Nephron progenitor cell (in vitro differentiated cells): ENCODE data around the gene KIF5C.

Source experiments
- DNase-seq: peaks from one replicate; pipeline ENCODE4 v3.0.0; 2021
- H3K27ac Mint-ChIP-seq: 2 replicates; pipeline ENCODE4 v1.8.0; 2021; ENCODE audit warnings: mild to moderate bottlenecking, moderate library complexity, mixed read lengths
- H3K27me3 Mint-ChIP-seq: 2 replicates; pipeline ENCODE4 v1.8.0; 2021; ENCODE audit warnings: mild to moderate bottlenecking, low read depth, mixed read lengths; ENCODE audit not compliant: poor library complexity
- H3K36me3 Mint-ChIP-seq: 2 replicates; pipeline ENCODE4 v1.8.0; 2021; ENCODE audit warnings: low read depth, mixed read lengths
- H3K4me1 Mint-ChIP-seq: 2 replicates; pipeline ENCODE4 v1.8.0; 2021; ENCODE audit warnings: mixed read lengths
- H3K4me3 Mint-ChIP-seq: 2 replicates; pipeline ENCODE4 v1.8.0; 2021; ENCODE audit warnings: mild to moderate bottlenecking, moderate library complexity, mixed read lengths
- H3K9me3 Mint-ChIP-seq: 2 replicates; pipeline ENCODE4 v1.8.0; 2021; ENCODE audit warnings: mild to moderate bottlenecking, moderate library complexity, mixed read lengths
- TF ChIP-seq, protein P1 (sequence below): fragments of 200-600 bp; sonication (generic); IDR thresholded peaks from 2 replicates; pipeline ENCODE4 v1.5.0; 2021; ENCODE audit warnings: antibody characterized with exemption

KIF5C gene

DNA sequence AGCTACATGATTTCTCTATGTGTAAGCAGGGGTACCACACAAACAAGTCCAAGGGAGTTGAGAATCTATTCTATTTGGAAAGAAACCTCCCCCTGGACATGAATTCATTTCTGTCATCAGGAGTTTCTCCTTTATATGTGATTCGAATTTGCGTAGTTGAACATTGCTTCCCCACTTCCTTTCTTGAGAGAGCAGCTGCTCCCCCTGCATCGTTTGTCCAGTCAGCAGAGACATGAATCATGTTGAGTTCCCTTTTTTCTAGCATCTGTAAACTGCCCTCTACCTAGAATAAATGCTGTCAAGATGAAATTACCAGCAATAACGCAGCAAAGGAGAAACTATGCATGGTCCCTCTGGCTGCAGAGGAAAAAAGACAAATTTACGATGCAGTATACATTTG lies 73.8 kb downstream of the KIF5C start:
- Mint-ChIP-seq H3K4me3 (no peak overlapping the region), H3K9me3 (peaks cover 12% of the 10 kb centered on the region), H3K27me3 (peaks cover 4% of the 10 kb centered on the region), H3K4me1 (peaks cover 20% of the 10 kb centered on the region), H3K27ac (no peak overlapping the region), H3K36me3 (peaks cover 76% of the 10 kb centered on the region)
- no peak for DNase-seq
- TF ChIP-seq, protein P1, sequence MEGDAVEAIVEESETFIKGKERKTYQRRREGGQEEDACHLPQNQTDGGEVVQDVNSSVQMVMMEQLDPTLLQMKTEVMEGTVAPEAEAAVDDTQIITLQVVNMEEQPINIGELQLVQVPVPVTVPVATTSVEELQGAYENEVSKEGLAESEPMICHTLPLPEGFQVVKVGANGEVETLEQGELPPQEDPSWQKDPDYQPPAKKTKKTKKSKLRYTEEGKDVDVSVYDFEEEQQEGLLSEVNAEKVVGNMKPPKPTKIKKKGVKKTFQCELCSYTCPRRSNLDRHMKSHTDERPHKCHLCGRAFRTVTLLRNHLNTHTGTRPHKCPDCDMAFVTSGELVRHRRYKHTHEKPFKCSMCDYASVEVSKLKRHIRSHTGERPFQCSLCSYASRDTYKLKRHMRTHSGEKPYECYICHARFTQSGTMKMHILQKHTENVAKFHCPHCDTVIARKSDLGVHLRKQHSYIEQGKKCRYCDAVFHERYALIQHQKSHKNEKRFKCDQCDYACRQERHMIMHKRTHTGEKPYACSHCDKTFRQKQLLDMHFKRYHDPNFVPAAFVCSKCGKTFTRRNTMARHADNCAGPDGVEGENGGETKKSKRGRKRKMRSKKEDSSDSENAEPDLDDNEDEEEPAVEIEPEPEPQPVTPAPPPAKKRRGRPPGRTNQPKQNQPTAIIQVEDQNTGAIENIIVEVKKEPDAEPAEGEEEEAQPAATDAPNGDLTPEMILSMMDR: no peak

DNA sequence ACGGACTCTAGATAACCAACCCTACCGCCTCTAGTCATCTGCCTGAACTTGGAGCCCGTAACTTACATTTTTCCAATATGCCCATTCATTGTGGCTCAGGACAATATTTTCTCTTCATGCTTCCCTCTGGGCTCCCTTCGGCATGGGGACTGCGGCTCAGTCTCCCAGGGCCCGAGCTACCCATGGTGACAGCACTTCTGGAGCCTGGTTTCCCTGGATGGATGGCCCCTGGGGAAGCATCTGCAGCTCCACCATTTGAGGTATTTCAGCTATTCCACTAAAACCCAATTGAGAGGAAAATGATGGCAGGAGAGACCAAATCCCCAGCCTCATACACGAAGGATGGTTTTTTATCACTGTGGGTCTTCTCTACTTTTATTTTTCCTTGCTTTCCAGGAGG lies 74.3 kb downstream of the KIF5C start:
- DNase-seq: no peak
- TF ChIP-seq, protein P1: no peak
- Mint-ChIP-seq H3K27ac (peak overlapping the region; percentile 95), H3K27me3 (peaks cover under 1% of the 10 kb centered on the region), H3K4me1 (peaks cover 24% of the 10 kb centered on the region), H3K9me3 (peaks cover 12% of the 10 kb centered on the region), H3K36me3 (peaks cover 72% of the 10 kb centered on the region), H3K4me3 (peak overlapping the region; percentile 44)

DNA sequence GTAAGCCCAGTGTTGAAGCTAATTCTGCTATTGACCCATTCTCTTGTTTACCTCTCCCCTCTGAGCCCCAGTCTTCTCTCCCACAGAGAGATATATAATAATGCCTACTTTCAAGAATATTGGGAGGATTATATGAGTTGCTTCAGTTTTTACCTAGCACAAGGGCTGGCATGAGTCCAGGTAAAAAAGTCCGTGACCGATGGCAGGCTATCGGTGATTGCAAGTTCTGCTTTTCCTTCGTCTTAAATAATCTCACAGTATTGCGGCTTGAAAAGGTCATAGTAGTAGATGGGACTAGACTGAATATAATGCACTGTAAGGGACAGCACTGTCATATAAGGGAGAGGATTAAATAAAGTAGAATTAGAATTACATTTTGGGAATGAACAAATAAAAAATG lies 77.6 kb downstream of the KIF5C start:
- no peaks in the 10 kb centered on the region for H3K27me3 Mint-ChIP-seq
- DNase-seq: no peak
- H3K9me3 Mint-ChIP-seq: no peaks in the 10 kb centered on the region
- no peak overlapping the region for H3K4me3 Mint-ChIP-seq
- TF ChIP-seq, protein P1: no peak
- peaks cover 38% of the 10 kb centered on the region for H3K4me1 Mint-ChIP-seq
- H3K36me3 Mint-ChIP-seq: peaks cover 39% of the 10 kb centered on the region
- H3K27ac Mint-ChIP-seq: no peak overlapping the region

DNA sequence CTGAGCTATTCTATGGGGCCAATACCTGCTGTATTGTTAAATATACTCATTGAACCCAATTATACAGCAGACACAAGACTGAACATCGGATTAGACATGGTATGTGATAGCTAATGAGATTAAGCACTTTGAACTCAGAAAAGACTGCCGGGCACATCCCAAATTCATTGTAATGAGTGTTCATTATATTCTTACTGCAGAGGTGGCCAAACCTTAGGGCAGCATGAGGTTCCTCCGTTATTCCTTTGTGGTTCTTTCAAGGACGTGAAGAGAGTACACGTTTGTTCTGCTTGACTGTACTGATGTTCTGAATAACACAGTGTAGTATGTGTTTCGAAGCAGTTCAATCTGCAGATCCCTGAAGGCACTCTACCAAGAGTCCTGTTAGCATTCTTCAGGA lies 78.4 kb downstream of the KIF5C start:
- no peaks in the 10 kb centered on the region for H3K9me3 Mint-ChIP-seq
- H3K36me3 Mint-ChIP-seq: peaks cover 43% of the 10 kb centered on the region
- DNase-seq: no peak
- H3K27me3 Mint-ChIP-seq: no peaks in the 10 kb centered on the region
- H3K27ac Mint-ChIP-seq: no peak overlapping the region
- TF ChIP-seq, protein P1: no peak
- peaks cover 36% of the 10 kb centered on the region for H3K4me1 Mint-ChIP-seq
- no peak overlapping the region for H3K4me3 Mint-ChIP-seq

DNA sequence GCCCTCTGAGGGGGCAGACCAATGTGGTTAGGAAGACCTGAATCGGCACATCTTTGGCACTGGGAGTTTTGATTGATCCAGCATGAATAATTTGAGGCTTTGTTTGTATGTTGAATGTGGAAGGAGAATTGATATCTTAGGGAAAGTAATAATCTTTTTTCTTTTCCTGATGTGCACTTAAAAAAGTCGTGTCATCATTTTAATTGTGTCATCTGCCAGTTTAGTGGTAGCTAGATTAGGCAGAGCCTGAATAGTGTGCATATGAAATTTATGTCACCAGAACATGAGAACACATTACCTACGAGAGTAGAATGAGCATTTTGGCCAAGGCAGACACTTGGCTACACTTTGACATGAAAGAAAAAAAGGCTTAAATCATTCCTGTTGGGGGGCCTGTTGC lies 79.5 kb downstream of the KIF5C start:
- Mint-ChIP-seq H3K9me3 (no peaks in the 10 kb centered on the region), H3K4me3 (no peak overlapping the region), H3K27ac (peak overlapping the region; percentile 3), H3K4me1 (peaks cover 25% of the 10 kb centered on the region), H3K36me3 (peaks cover 39% of the 10 kb centered on the region), H3K27me3 (no peaks in the 10 kb centered on the region)
- no peak for DNase-seq
- TF ChIP-seq, protein P1: no peak

DNA sequence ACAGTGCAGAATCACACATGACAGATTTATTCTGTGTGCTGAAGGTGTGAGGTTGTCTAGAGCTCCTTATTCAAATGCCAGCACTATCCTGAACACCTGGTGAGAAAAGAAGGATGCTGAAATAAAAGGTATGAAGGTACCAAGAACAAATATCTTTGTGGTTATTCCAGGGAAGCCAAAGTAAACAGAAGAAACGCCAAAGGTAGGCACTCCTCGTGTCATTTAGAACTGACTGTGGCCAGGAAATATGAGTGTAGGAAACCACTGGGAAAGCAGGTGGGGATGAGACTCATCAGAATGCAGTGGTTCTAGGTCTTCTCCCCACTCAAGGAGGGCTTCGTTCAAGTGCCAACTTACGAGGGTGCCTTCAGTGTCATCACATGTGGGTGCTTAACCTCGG lies 80.8 kb downstream of the KIF5C start:
- TF ChIP-seq, protein P1: no peak
- no peaks in the 10 kb centered on the region for H3K27me3 Mint-ChIP-seq
- no peak overlapping the region for H3K4me3 Mint-ChIP-seq
- peak overlapping the region; percentile 11 for H3K27ac Mint-ChIP-seq
- peaks cover 35% of the 10 kb centered on the region for H3K36me3 Mint-ChIP-seq
- H3K9me3 Mint-ChIP-seq: no peaks in the 10 kb centered on the region
- no peak for DNase-seq
- H3K4me1 Mint-ChIP-seq: peaks cover 20% of the 10 kb centered on the region
